CD4-positive, CD25-positive, alpha-beta regulatory T cell (primary cell): ENCODE data around the gene RCOR2. TPM values are rescaled to one million over a fixed set of nuclear protein-coding genes. Genes with fewer than 3 reads are reported as not detected.
A peak's percentile ranks its signal among the peaks of the same experiment; 100 is the strongest.
"Not testable (repeated sequence)": the region's sequence is repeated elsewhere in the genome, so short reads cannot be mapped to it uniquely, and the experiment has no call there.

Source experiments
- ATAC-seq, 2 donors: fragments of 150-1000 bp; cut with Tn5 transposase; one replicate each; pipeline ENCODE4 v1.10.0; 2021; ENCODE audit warnings: low read depth in 2 of 2, moderate number of reproducible peaks in 2 of 2, moderate library complexity in 1 of 2
- DNase-seq, 3 donors: peaks; one replicate each; pipeline versions ENCODE4 v3.0.0 to v3.0.0-alpha.2; 2012 to 2022; ENCODE audit warnings: mixed read lengths in 1 of 3
- H3K27ac ChIP-seq: one replicate; pipeline ENCODE4 v1.7.0; 2013; ENCODE audit warnings: mild to moderate bottlenecking, low read length; ENCODE audit not compliant: insufficient read depth, poor library complexity, severe bottlenecking
- H3K27me3 ChIP-seq: one replicate; pipeline ENCODE4 v1.7.0; 2013; ENCODE audit warnings: low read length; ENCODE audit not compliant: control insufficient read depth, insufficient read depth
- H3K36me3 ChIP-seq: one replicate; pipeline ENCODE4 v1.7.0; 2013; ENCODE audit warnings: mild to moderate bottlenecking, low read length, moderate library complexity; ENCODE audit not compliant: control insufficient read depth, insufficient read depth
- H3K4me1 ChIP-seq: 2 replicates; pipeline ENCODE4 v1.7.0; 2013; ENCODE audit warnings: mild to moderate bottlenecking, low read length; ENCODE audit not compliant: insufficient read depth, control insufficient read depth, poor library complexity, severe bottlenecking
- H3K4me3 ChIP-seq: one replicate; pipeline ENCODE4 v1.7.0; 2013; ENCODE audit warnings: low read depth, mild to moderate bottlenecking, low read length, moderate library complexity
- H3K9me3 ChIP-seq, 2 experiments: 1 replicate in 1 of 2; 2 replicates in 1 of 2; pipeline ENCODE4 v1.7.0; 2013; ENCODE audit warnings: low read length in 2 of 2, mild to moderate bottlenecking in 1 of 2, moderate library complexity in 1 of 2; ENCODE audit not compliant: control insufficient read depth in 2 of 2
- H3K27ac Mint-ChIP-seq, 3 donors: one replicate each; pipeline ENCODE4 v1.8.0; 2020 to 2022; ENCODE audit warnings: mild to moderate bottlenecking in 3 of 3, mixed read lengths in 3 of 3, moderate library complexity in 2 of 3
- H3K27me3 Mint-ChIP-seq: one replicate; pipeline ENCODE4 v1.8.0; 2022; ENCODE audit warnings: mild to moderate bottlenecking, mixed read lengths
- H3K36me3 Mint-ChIP-seq: one replicate; pipeline ENCODE4 v1.8.0; 2020; ENCODE audit warnings: mixed read lengths
- H3K4me1 Mint-ChIP-seq, 4 donors: one replicate each; pipeline ENCODE4 v1.8.0; 2020 to 2022; ENCODE audit warnings: mixed read lengths in 4 of 4, mild to moderate bottlenecking in 1 of 4
- H3K4me3 Mint-ChIP-seq, 4 donors: one replicate each; pipeline ENCODE4 v1.8.0; 2020 to 2022; ENCODE audit warnings: mild to moderate bottlenecking in 4 of 4, mixed read lengths in 4 of 4, moderate library complexity in 3 of 4
- H3K9me3 Mint-ChIP-seq, 7 donors: one replicate each; pipeline ENCODE4 v1.8.0; 2020 to 2022; ENCODE audit warnings: mixed read lengths in 7 of 7, mild to moderate bottlenecking in 3 of 7, moderate library complexity in 2 of 7
- polyA plus RNA-seq, 4 donors: library from polyadenylated mRNA; unstranded; fragments of 300-500 nt; fragmentation: Illumina TruSeq; gene quantifications; one replicate each; pipeline ENCODE4 v1.2.3, GENCODE V29; 2021
- total RNA-seq: library from RNA; stranded (reverse); gene quantifications from one replicate; pipeline ENCODE4 v1.2.3, GENCODE V29; 2022

The RCOR2 gene
- total and polyA plus RNA-seq, 5 donors from 2014 or later = not detected

DNA sequence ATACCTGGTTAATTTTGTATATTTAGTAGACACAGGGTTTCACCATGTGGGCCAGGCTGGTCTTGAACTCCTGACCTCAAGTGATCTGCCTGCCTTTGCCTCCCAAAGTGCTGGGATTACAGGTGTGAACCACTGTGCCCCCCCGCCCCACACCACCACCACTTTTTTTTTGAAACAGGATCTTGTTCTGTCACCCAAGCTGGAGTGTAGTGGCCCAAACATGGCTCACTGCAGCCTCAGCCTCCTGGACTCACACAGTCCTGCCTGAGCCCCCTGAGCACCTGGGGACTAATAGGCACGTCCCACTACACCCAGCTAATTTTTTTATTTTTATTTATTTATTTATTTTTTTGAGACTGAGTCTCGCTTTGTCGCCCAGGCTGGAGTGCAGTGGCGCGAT, 53.3 kb downstream of the RCOR2 start:
- ATAC-seq, H3K9me3 ChIP-seq, H3K4me3 Mint-ChIP-seq, DNase-seq, H3K27ac ChIP-seq, H3K27me3 Mint-ChIP-seq, H3K27me3 ChIP-seq, H3K4me3 ChIP-seq, H3K9me3 Mint-ChIP-seq: not testable (repeated sequence)
- peaks cover 16% of the 10 kb centered on the region for H3K36me3 Mint-ChIP-seq
- Histone ChIP-seq H3K4me1 (peaks cover 55% of the 10 kb centered on the region), H3K36me3 (peaks cover 14% of the 10 kb centered on the region)
- H3K27ac Mint-ChIP-seq = peak overlapping the region in 1 of 3 donors; percentile 32
- peaks cover 31 to 67% (median 48%) of the 10 kb centered on the region in 4 donors for H3K4me1 Mint-ChIP-seq

DNA sequence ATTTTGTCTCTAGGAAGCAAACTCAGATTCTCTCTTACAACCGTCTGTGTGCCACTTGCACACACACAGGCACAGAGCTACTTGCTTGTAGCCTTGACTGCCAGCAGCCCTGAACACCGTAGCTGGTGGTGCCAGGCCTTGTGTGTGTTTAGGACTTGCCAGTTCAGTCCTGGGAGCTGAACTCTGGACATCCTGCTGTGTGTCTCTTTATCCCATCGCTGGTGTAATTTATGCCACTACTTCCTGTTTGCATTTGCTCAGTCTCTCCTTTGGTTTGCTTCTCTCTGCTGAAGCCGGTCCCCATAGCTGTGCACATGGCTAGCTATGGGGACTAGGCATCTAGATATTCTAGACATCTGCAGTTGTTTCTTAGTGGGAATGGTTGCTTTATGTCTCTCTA, 54.0 kb downstream of the RCOR2 start:
- Histone ChIP-seq H3K4me1 (peaks cover 48% of the 10 kb centered on the region), H3K27me3 (no peaks in the 10 kb centered on the region), H3K36me3 (peaks cover 14% of the 10 kb centered on the region), H3K4me3 (no peak overlapping the region), H3K9me3 (no peaks in the 10 kb centered on the region), H3K27ac (peak overlapping the region; percentile 34)
- Mint-ChIP-seq H3K9me3 (no peaks in the 10 kb centered on the region), H3K36me3 (peaks cover 11% of the 10 kb centered on the region), H3K4me1 (peaks cover 26 to 63% (median 44%) of the 10 kb centered on the region in 4 donors), H3K4me3 (peak overlapping the region in 2 of 4 donors; percentile 50 to 51), H3K27ac (peak overlapping the region; percentile 82 to 86 (median 85)), H3K27me3 (no peaks in the 10 kb centered on the region)
- DNase-seq (no peak), ATAC-seq (peak in 1 of 2 donors; percentile 36)

Other genes starting within 250 kb of the RCOR2 start
- 33.7 TPM for gene ATL3, start 245.8 kb downstream of the RCOR2 start, total RNA-seq
- gene ATL3, start 245.8 kb downstream of the RCOR2 start, polyA plus RNA-seq = 10 to 100 TPM; 23.6 to 26.4 (median 25.0) TPM
- 33.2 TPM for gene RTN3, start 235.7 kb downstream of the RCOR2 start, total RNA-seq
- 10 to 100 TPM; 41.5 to 63.6 (median 48.4) TPM for gene RTN3, start 235.7 kb downstream of the RCOR2 start, polyA plus RNA-seq
- gene ZFTA, start 148.4 kb downstream of the RCOR2 start, total RNA-seq = 2.2 TPM
- gene ZFTA, start 148.4 kb downstream of the RCOR2 start, polyA plus RNA-seq = under 1 TPM in 3 of 4 donors, not detected in 1; 0.07 to 0.13 (median 0.08) TPM
- gene SPINDOC, start 103.7 kb downstream of the RCOR2 start, total RNA-seq = 11.1 TPM
- gene SPINDOC, start 103.7 kb downstream of the RCOR2 start, polyA plus RNA-seq = under 1 TPM; 0.41 to 1.00 (median 0.58) TPM
- gene MARK2, start 78.1 kb downstream of the RCOR2 start, total RNA-seq = 66.6 TPM
- gene MARK2, start 78.1 kb downstream of the RCOR2 start, polyA plus RNA-seq = 10 to 100 TPM; 29.3 to 39.9 (median 36.4) TPM
- 18.7 TPM for gene NAA40, start 21.8 kb upstream of the RCOR2 start, total RNA-seq
- 1 to 10 TPM; 7.4 to 7.6 (median 7.5) TPM for gene NAA40, start 21.8 kb upstream of the RCOR2 start, polyA plus RNA-seq
- gene COX8A, start 57.5 kb upstream of the RCOR2 start, total RNA-seq = 124 TPM
- gene COX8A, start 57.5 kb upstream of the RCOR2 start, polyA plus RNA-seq = 100 to 1,000 TPM; 426 to 582 (median 526) TPM
- gene OTUB1, start 69.3 kb upstream of the RCOR2 start, total RNA-seq = 78.6 TPM
- gene OTUB1, start 69.3 kb upstream of the RCOR2 start, polyA plus RNA-seq = 100 to 1,000 TPM; 156 to 216 (median 166) TPM
- not detected for gene FLRT1, start 118.8 kb upstream of the RCOR2 start, total RNA-seq
- gene FLRT1, start 118.8 kb upstream of the RCOR2 start, polyA plus RNA-seq = under 1 TPM in 1 of 4 donors, not detected in 3; 0.21 TPM
- gene MACROD1, start 248.9 kb upstream of the RCOR2 start, total RNA-seq = 5.6 TPM
- 10 to 100 TPM in 1 of 4 donors, 1 to 10 TPM in 3; 5.3 to 12.7 (median 7.0) TPM for gene MACROD1, start 248.9 kb upstream of the RCOR2 start, polyA plus RNA-seq